PC-3 (cell line): Measurements from ENCODE around the gene ACO1. TPM values are rescaled to one million over a fixed set of nuclear protein-coding genes. Genes with fewer than 3 reads are reported as not detected.

ENCODE experiments used
- ATAC-seq: fragments of 200-7000 bp; cut with Tn5 transposase; 2 replicates; pipeline ENCODE4 v1.9.1; 2020; ENCODE audit warnings: mild to moderate bottlenecking, moderate library complexity
- BruUV-seq: library from RNA; stranded (reverse); fragments of 400-500 nt; replicated peaks from 2 replicates; lab custom pipeline; 2021; lab: Mats Ljungman, UMichigan
- CTCF ChIA-PET: fragments of 300-600 bp; sonication (Branson Sonifier 250); formaldehyde crosslinking; loops from one replicate; lab custom pipeline; 2022; ENCODE audit warnings: antibody characterized with exemption; lab: Charles Lee
- POLR2A ChIA-PET: fragments of 300-600 bp; sonication (Branson Sonifier 250); formaldehyde crosslinking; loops from one replicate; lab custom pipeline; 2022; ENCODE audit warnings: antibody characterized with exemption; ENCODE audit not compliant: unreplicated experiment; lab: Charles Lee
- DNase-seq: peaks from one replicate; pipeline ENCODE4 v3.0.0-alpha.2; 2015
- H2AFZ ChIP-seq: fragments of 300-600 bp; sonication (generic); 2 replicates; pipeline ENCODE4 v1.6.0; 2016; ENCODE audit warnings: antibody characterized with exemption, low read length
- H3F3A ChIP-seq: fragments of 300-600 bp; sonication (generic); one replicate; pipeline ENCODE4 v1.6.0; 2017; ENCODE audit warnings: antibody characterized with exemption, low read length, control low read depth, mild to moderate bottlenecking; ENCODE audit not compliant: unreplicated experiment
- H3K27ac ChIP-seq: fragments of 300-600 bp; sonication (generic); 2 replicates; pipeline ENCODE4 v1.5.1; 2016; ENCODE audit warnings: mild to moderate bottlenecking, low read length
- H3K27me3 ChIP-seq: fragments of 300-600 bp; sonication (generic); 2 replicates; pipeline ENCODE4 v1.6.1; 2016; ENCODE audit warnings: low read length, mixed read lengths
- H3K36me3 ChIP-seq: fragments of 300-600 bp; sonication (generic); 2 replicates; pipeline ENCODE4 v1.6.1; 2016; ENCODE audit warnings: low read depth, mixed run types, low read length, mixed read lengths
- H3K4me1 ChIP-seq: fragments of 300-600 bp; sonication (generic); 2 replicates; pipeline ENCODE4 v1.5.1; 2016; ENCODE audit warnings: low read length; ENCODE audit not compliant: insufficient read depth
- H3K4me2 ChIP-seq: fragments of 300-600 bp; sonication (generic); 2 replicates; pipeline ENCODE4 v1.6.0; 2016; ENCODE audit warnings: low read length
- H3K4me3 ChIP-seq: fragments of 300-600 bp; sonication (generic); 2 replicates; pipeline ENCODE4 v1.5.1; 2016; ENCODE audit warnings: mild to moderate bottlenecking, low read length, mixed read lengths
- H3K79me2 ChIP-seq: fragments of 300-600 bp; sonication (generic); 2 replicates; pipeline ENCODE4 v1.6.1; 2017; ENCODE audit warnings: low read length, mixed read lengths
- H3K9ac ChIP-seq: fragments of 300-600 bp; sonication (generic); 2 replicates; pipeline ENCODE4 v1.6.0; 2016; ENCODE audit warnings: mild to moderate bottlenecking, low read length
- H3K9me2 ChIP-seq: fragments of 300-600 bp; sonication (generic); replicated peaks from 2 replicates; pipeline ENCODE4 v1.6.1; 2016; ENCODE audit warnings: mixed run types, low read length, mixed read lengths
- H3K9me3 ChIP-seq: fragments of 300-600 bp; sonication (generic); 2 replicates; pipeline ENCODE4 v1.6.1; 2016; ENCODE audit warnings: low read length, mixed read lengths
- H4K20me1 ChIP-seq: fragments of 300-600 bp; sonication (generic); 2 replicates; pipeline ENCODE4 v1.6.1; 2016; ENCODE audit warnings: low read length, mixed read lengths
- EZH2 ChIP-seq: fragments of 300-600 bp; sonication (generic); IDR thresholded peaks from one replicate; pipeline ENCODE4 v1.6.1; 2017; ENCODE audit warnings: antibody characterized with exemption, mild to moderate bottlenecking, low read length; ENCODE audit not compliant: unreplicated experiment
- EZH2phosphoT487 ChIP-seq: fragments of 300-600 bp; sonication (generic); IDR thresholded peaks from 2 replicates; pipeline ENCODE4 v1.6.1; 2018; ENCODE audit warnings: mild to moderate bottlenecking, antibody characterized with exemption, low read length, borderline replicate concordance
- intact Hi-C: fragments of 100-400 bp; cut with micrococcal nuclease; formaldehyde crosslinking; loops from 2 replicates; pipeline ENCODE4 v1.9.0; 2023
- total RNA-seq: library from RNA; depleted of rRNA; stranded (reverse); fragments of >200 nt; gene quantifications from 2 replicates; pipeline ENCODE4 v1.2.3, GENCODE V29; 2014
- TF ChIP-seq, protein P1 (sequence below): fragments of 300-600 bp; sonication (generic); conservative IDR thresholded peaks from 2 replicates; pipeline ENCODE4 v1.5.1; 2017; ENCODE audit warnings: antibody characterized with exemption, low read depth, mild to moderate bottlenecking, low read length

ACO1 gene
- total RNA-seq, 1 experiment from 2014 or later, result 26.0 TPM

DNA sequence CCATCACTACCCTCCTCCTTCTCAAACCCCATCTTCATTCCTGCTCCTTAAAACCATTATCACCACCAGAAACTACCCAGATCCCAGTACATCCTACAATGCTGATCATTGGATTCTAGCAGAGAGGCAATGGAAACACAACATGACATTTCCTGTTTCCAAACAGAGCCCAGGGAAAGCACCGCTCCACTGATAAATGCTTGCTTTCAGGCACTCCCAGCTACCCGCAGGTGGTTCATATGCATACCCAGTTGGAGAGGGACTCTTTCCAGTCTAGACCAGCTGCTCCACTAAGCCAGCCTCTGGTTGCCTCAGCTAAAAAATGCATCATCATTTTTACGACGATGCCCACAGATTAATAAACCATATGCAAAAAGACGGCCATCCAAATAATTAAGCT lies 39.2 kb upstream of the ACO1 start:
- ATAC-seq, result no peak
- H3K4me1 ChIP-seq, result no peaks in the 10 kb centered on the region
- ChIA-PET CTCF (no interaction called here), POLR2A (no interaction called here)
- intact Hi-C loops, result no loop called here
- H3K9ac ChIP-seq, result no peak overlapping the region
- H3K27me3 ChIP-seq, result peaks cover 37% of the 10 kb centered on the region
- TF ChIP-seq EZH2 (no peak), EZH2phosphoT487 (no peak)
- TF ChIP-seq, protein P1, sequence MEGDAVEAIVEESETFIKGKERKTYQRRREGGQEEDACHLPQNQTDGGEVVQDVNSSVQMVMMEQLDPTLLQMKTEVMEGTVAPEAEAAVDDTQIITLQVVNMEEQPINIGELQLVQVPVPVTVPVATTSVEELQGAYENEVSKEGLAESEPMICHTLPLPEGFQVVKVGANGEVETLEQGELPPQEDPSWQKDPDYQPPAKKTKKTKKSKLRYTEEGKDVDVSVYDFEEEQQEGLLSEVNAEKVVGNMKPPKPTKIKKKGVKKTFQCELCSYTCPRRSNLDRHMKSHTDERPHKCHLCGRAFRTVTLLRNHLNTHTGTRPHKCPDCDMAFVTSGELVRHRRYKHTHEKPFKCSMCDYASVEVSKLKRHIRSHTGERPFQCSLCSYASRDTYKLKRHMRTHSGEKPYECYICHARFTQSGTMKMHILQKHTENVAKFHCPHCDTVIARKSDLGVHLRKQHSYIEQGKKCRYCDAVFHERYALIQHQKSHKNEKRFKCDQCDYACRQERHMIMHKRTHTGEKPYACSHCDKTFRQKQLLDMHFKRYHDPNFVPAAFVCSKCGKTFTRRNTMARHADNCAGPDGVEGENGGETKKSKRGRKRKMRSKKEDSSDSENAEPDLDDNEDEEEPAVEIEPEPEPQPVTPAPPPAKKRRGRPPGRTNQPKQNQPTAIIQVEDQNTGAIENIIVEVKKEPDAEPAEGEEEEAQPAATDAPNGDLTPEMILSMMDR, result no peak
- H3K9me2 ChIP-seq, result no peaks in the 10 kb centered on the region
- no peaks in the 10 kb centered on the region for H3K36me3 ChIP-seq
- H3K27ac ChIP-seq, result no peak overlapping the region
- H3K4me3 ChIP-seq, result no peak overlapping the region
- DNase-seq, result no peak
- H3K9me3 ChIP-seq, result no peaks in the 10 kb centered on the region
- H2AFZ ChIP-seq, result no peak overlapping the region
- BruUV-seq, result no TSS peak
- no peaks in the 10 kb centered on the region for H3F3A ChIP-seq
- H3K4me2 ChIP-seq, result no peak overlapping the region
- H4K20me1 ChIP-seq, result no peaks in the 10 kb centered on the region
- H3K79me2 ChIP-seq, result no peaks in the 10 kb centered on the region

DNA sequence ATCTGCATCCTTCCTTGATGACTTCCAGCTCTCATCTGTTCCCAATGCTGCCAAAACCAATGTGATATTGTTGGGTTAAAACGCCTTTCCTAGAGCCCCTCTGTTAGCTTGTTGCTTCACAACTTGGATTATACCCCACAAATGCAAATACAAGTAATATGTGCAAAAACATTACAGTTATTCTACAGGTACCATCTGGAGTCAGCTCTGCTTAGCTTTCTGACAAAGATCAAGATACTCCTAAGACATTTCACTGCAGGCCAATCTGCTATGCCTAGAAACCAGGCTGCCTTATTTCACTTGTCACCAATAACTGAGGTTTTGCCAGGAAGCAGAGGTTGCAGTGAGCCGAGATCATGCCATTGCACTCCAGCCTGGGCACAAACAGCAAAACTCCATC lies 36.9 kb upstream of the ACO1 start:
- intact Hi-C loops, result no loop called here
- Histone ChIP-seq H3K36me3 (no peaks in the 10 kb centered on the region), H3K79me2 (no peaks in the 10 kb centered on the region), H3F3A (no peaks in the 10 kb centered on the region), H2AFZ (no peak overlapping the region), H3K4me2 (no peak overlapping the region), H3K4me3 (no peak overlapping the region), H3K9me3 (no peaks in the 10 kb centered on the region), H3K27ac (no peak overlapping the region), H3K9ac (no peak overlapping the region), H3K4me1 (no peaks in the 10 kb centered on the region), H3K9me2 (no peaks in the 10 kb centered on the region), H3K27me3 (peaks cover 38% of the 10 kb centered on the region), H4K20me1 (no peaks in the 10 kb centered on the region)
- no peak for ATAC-seq
- POLR2A ChIA-PET, result no interaction called here
- no peak for DNase-seq
- TF ChIP-seq, protein P1, result no peak
- TF ChIP-seq EZH2phosphoT487, result no peak
- TF ChIP-seq EZH2, result no peak
- CTCF ChIA-PET, result no interaction called here
- BruUV-seq, result no TSS peak

GRCh38 chr9:32348106-32348695 lies 36.2 kb upstream of the ACO1 start:
- no peaks in the 10 kb centered on the region for H4K20me1 ChIP-seq
- CTCF ChIA-PET, result interaction anchor here (0.8 kb wide), 1 partner anchor 524 kb away, joined by 3 read pairs; no protein-coding TSS in a partner anchor
- TF ChIP-seq EZH2phosphoT487 (no peak), EZH2 (no peak)
- TF ChIP-seq, protein P1, result no peak
- intact Hi-C loops, result no loop called here
- POLR2A ChIA-PET, result no interaction called here
- no peak overlapping the region for H2AFZ ChIP-seq
- no peaks in the 10 kb centered on the region for H3F3A ChIP-seq
- no peak overlapping the region for H3K4me3 ChIP-seq
- no peak overlapping the region for H3K9ac ChIP-seq
- H3K4me1 ChIP-seq, result no peaks in the 10 kb centered on the region
- H3K36me3 ChIP-seq, result no peaks in the 10 kb centered on the region
- no peaks in the 10 kb centered on the region for H3K79me2 ChIP-seq
- no peak overlapping the region for H3K4me2 ChIP-seq
- no peaks in the 10 kb centered on the region for H3K9me2 ChIP-seq
- H3K27ac ChIP-seq, result no peak overlapping the region
- H3K9me3 ChIP-seq, result no peaks in the 10 kb centered on the region
- DNase-seq (no peak), ATAC-seq (no peak)
- peaks cover 38% of the 10 kb centered on the region for H3K27me3 ChIP-seq
- BruUV-seq, result no TSS peak
